Naive thymus-derived CD4-positive, alpha-beta T cell (primary cell): Measurements from ENCODE around the gene DRAXIN. TPM values are rescaled to one million over a fixed set of nuclear protein-coding genes. Genes with fewer than 3 reads are reported as not detected.

Experiments used
- ATAC-seq: fragments of 150-1000 bp; cut with Tn5 transposase; 2 replicates; pipeline ENCODE4 v1.10.0; 2021; ENCODE audit warnings: mild to moderate bottlenecking, moderate library complexity
- CTCF ChIA-PET: fragments of 350-600 bp; sonication (Branson Sonifier 250); formaldehyde crosslinking; loops from one replicate; lab custom pipeline; 2021; ENCODE audit warnings: antibody characterized with exemption; lab: Charles Lee
- POLR2A ChIA-PET: fragments of 350-600 bp; sonication (Branson Sonifier 250); formaldehyde crosslinking; loops from one replicate; lab custom pipeline; 2021; ENCODE audit warnings: antibody characterized with exemption, inconsistent platforms; lab: Charles Lee
- DNase-seq, 9 donors: peaks; one replicate each; pipeline versions ENCODE4 v3.0.0 to v3.0.0-alpha.2; 2020 to 2022; ENCODE audit warnings: mixed read lengths in 1 of 9
- H3K27ac ChIP-seq: one replicate; pipeline ENCODE4 v1.7.0; 2013; ENCODE audit warnings: mild to moderate bottlenecking, low read depth, low read length, moderate library complexity
- H3K27me3 ChIP-seq, 2 donors: one replicate each; pipeline ENCODE4 v1.7.0; 2013; ENCODE audit warnings: low read length in 2 of 2, mild to moderate bottlenecking in 2 of 2, moderate library complexity in 2 of 2; ENCODE audit not compliant: control insufficient read depth in 2 of 2, insufficient read depth in 2 of 2
- H3K36me3 ChIP-seq, 3 experiments: 1 replicate in 2 of 3; 2 replicates in 1 of 3; pipeline ENCODE4 v1.7.0; 2013; ENCODE audit warnings: low read length in 3 of 3, mild to moderate bottlenecking in 3 of 3, moderate library complexity in 1 of 3; ENCODE audit not compliant: insufficient read depth in 3 of 3, control insufficient read depth in 2 of 3
- H3K4me1 ChIP-seq, 2 donors: one replicate each; pipeline ENCODE4 v1.7.0; 2013; ENCODE audit warnings: low read length in 2 of 2, mild to moderate bottlenecking in 2 of 2, moderate library complexity in 1 of 2; ENCODE audit not compliant: control insufficient read depth in 2 of 2, insufficient read depth in 2 of 2
- H3K4me3 ChIP-seq: 2 replicates; pipeline ENCODE4 v1.7.0; 2013; ENCODE audit warnings: mild to moderate bottlenecking, low read length
- H3K9me3 ChIP-seq, 3 experiments: 1 replicate in 2 of 3; 2 replicates in 1 of 3; pipeline ENCODE4 v1.7.0; 2013; ENCODE audit warnings: low read length in 3 of 3; ENCODE audit not compliant: control insufficient read depth in 2 of 3
- H3K27ac Mint-ChIP-seq, 9 donors: one replicate each; pipeline ENCODE4 v1.8.0; 2020 to 2022; ENCODE audit warnings: mixed read lengths in 9 of 9, mild to moderate bottlenecking in 8 of 9, moderate library complexity in 5 of 9, inconsistent platforms in 2 of 9
- H3K27me3 Mint-ChIP-seq, 5 donors: one replicate each; pipeline ENCODE4 v1.8.0; 2021 to 2022; ENCODE audit warnings: mixed read lengths in 5 of 5, mild to moderate bottlenecking in 1 of 5
- H3K36me3 Mint-ChIP-seq, 5 donors: one replicate each; pipeline ENCODE4 v1.8.0; 2020 to 2022; ENCODE audit warnings: mixed read lengths in 5 of 5, mild to moderate bottlenecking in 3 of 5, inconsistent platforms in 1 of 5
- H3K4me1 Mint-ChIP-seq, 7 donors: one replicate each; pipeline ENCODE4 v1.8.0; 2020 to 2022; ENCODE audit warnings: mixed read lengths in 7 of 7, mild to moderate bottlenecking in 3 of 7, inconsistent platforms in 1 of 7
- H3K4me3 Mint-ChIP-seq, 10 donors: one replicate each; pipeline ENCODE4 v1.8.0; 2020 to 2022; ENCODE audit warnings: mild to moderate bottlenecking in 10 of 10, mixed read lengths in 10 of 10, moderate library complexity in 6 of 10, inconsistent platforms in 2 of 10
- H3K9me3 Mint-ChIP-seq, 11 donors: one replicate each; pipeline ENCODE4 v1.8.0; 2020 to 2022; ENCODE audit warnings: mixed read lengths in 11 of 11, mild to moderate bottlenecking in 4 of 11, inconsistent platforms in 1 of 11, moderate library complexity in 1 of 11
- intact Hi-C, 2 donors: fragments of 100-400 bp; cut with micrococcal nuclease; formaldehyde crosslinking; loops; one replicate each; pipeline ENCODE4 v1.15.1; 2023
- polyA plus RNA-seq, 2 donors: library from polyadenylated mRNA; unstranded; fragments of 300-500 nt; fragmentation: Illumina TruSeq; gene quantifications; one replicate each; pipeline ENCODE4 v1.2.3, GENCODE V29; 2021
- total RNA-seq, 6 experiments: library from RNA in 5 of 6; stranded (reverse) in 5 of 6; gene quantifications; 1 replicate in 5 of 6; 2 replicates in 1 of 6; pipeline ENCODE4 v1.2.3 and lab custom pipeline; 2021 to 2026

Gene DRAXIN
- total and polyA plus RNA-seq, 7 experiments from 2014 or later, result 0.03 to 1.6 (median 0.19) TPM

DNA sequence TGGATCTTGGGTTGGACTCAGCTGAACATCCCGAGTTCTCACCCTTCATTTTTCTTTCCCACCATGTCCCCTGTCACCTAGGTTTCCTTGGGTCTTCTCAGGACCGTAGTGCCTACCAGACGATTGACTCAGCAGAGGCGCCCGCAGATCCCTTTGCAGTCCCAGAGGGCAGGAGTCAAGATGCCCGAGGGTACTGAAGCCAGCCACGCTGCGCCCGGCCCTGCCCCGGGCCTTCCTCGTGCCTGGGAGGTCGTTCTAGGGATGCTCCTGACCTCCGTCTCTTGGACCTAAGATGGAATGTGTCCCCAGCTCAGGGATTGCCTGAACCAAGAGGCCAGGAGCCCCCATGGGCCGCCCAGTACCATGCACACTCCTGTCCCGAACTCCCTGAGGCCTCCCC, 58.5 kb downstream of the DRAXIN start:
- Mint-ChIP-seq H3K36me3 (peaks cover 4 to 17% (median 10%) of the 10 kb centered on the region in 5 donors), H3K27me3 (no peaks in the 10 kb centered on the region), H3K4me3 (no peak overlapping the region), H3K4me1 (peaks cover 13 to 39% (median 20%) of the 10 kb centered on the region in 7 donors), H3K9me3 (no peaks in the 10 kb centered on the region), H3K27ac (no peak overlapping the region)
- Histone ChIP-seq H3K9me3 (no peaks in the 10 kb centered on the region), H3K27ac (no peak overlapping the region), H3K36me3 (peaks cover 0 to 59% (median 4%) of the 10 kb centered on the region in 3 experiments), H3K4me3 (no peak overlapping the region), H3K4me1 (peaks cover 0 to 6% of the 10 kb centered on the region in 2 donors), H3K27me3 (no peaks in the 10 kb centered on the region)
- DNase-seq (no peak), ATAC-seq (no peak)
- POLR2A ChIA-PET, result interaction anchor here (1.5 kb wide), 1 partner anchor 14 kb away, joined by 4 read pairs; the partner anchor contains the start of gene AGTRAP
- CTCF ChIA-PET, result interaction anchor here (0.8 to 1.9 kb wide), 3 partner anchors 31 to 86 kb away, joined by 3 to 14 read pairs (median 6); partner anchors contain the start of gene FBXO6
- intact Hi-C loops, result loop anchor here in 1 of 2 donors (1.0 kb wide), 3 partner anchors 31 to 100 kb away; partner anchors contain the start of gene FBXO6

DNA sequence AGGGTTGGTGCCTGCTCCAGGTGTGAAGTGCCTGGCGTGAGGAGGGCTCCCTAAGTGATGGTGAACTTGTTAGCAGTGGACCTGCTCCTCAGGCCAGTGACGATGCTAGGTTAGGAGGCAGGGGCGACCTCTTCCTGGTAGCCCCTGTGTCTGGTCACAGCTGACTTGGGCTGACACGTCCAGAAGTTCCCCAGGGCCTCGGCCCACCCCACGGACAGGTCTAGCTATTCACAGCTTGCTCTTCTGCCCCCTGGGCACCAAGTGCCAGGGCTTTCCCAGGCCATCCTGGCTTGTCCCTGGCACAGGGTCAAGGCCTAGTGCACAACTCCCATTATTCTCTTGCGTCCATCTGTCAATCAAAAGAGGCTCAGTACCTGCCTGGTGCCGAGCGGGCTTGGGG, 59.6 kb downstream of the DRAXIN start:
- Mint-ChIP-seq H3K36me3 (peaks cover 4 to 8% (median 5%) of the 10 kb centered on the region in 5 donors), H3K4me1 (peaks cover 7 to 35% (median 20%) of the 10 kb centered on the region in 7 donors), H3K27me3 (no peaks in the 10 kb centered on the region), H3K4me3 (no peak overlapping the region), H3K9me3 (no peaks in the 10 kb centered on the region), H3K27ac (no peak overlapping the region)
- no peaks in the 10 kb centered on the region for H3K9me3 ChIP-seq
- H3K27ac ChIP-seq, result no peak overlapping the region
- no peak overlapping the region for H3K4me3 ChIP-seq
- peaks cover 0 to 6% of the 10 kb centered on the region in 2 donors for H3K4me1 ChIP-seq
- intact Hi-C loops, result no loop called here
- peaks cover 0 to 52% (median 3%) of the 10 kb centered on the region in 3 experiments for H3K36me3 ChIP-seq
- CTCF ChIA-PET, result interaction anchor here (0.7 kb wide), 1 partner anchor 15 kb away, joined by 3 read pairs; no protein-coding TSS in a partner anchor
- no peaks in the 10 kb centered on the region for H3K27me3 ChIP-seq
- DNase-seq (no peak), ATAC-seq (no peak)
- POLR2A ChIA-PET, result no interaction called here

DNA sequence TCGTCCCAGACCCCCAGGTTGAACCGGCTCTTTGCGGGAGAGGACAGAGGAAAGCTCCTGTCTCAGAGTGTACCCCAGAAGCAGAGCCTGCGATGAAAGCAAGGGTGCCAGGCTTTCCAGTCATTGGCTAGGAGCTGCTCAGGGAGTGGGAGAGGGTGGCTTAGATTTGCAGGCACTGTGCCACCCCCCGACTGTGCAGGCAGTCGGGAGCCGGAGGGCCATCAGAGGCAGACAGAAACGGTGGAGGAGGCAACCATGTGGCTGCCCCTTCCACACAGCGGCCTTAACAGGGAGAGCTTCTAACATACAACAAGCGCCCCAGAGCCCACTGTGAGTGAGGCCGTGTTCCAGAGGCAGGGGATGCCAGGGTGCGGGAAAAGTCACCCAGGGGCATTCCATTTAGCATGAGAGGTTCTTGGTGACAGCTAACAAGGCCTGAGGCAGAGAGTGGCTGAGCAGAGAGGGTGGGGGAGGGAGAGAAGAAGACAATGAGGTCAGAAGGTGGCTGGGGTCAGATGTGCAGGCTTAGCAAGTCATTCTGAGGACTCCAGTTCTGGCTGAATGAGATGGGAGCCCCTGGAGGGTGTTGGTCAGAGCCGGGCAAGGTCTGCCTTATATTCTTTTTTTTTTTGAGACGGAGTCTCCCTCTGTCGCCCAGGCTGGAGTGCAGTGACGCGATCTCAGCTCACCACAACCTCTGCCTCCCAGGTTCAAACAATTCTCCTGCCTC, 61.0 kb downstream of the DRAXIN start:
- intact Hi-C loops, result no loop called here
- Histone ChIP-seq H3K27ac (no peak overlapping the region), H3K9me3 (no peaks in the 10 kb centered on the region), H3K4me3 (no peak overlapping the region), H3K36me3 (peaks cover 0 to 38% (median 0%) of the 10 kb centered on the region in 3 experiments), H3K4me1 (peaks cover 0 to 6% of the 10 kb centered on the region in 2 donors), H3K27me3 (no peaks in the 10 kb centered on the region)
- H3K4me3 Mint-ChIP-seq, result peak overlapping the region in 1 of 10 donors; percentile 56
- H3K9me3 Mint-ChIP-seq, result no peaks in the 10 kb centered on the region
- peak overlapping the region in 6 of 9 donors; percentile 36 to 84 (median 66) for H3K27ac Mint-ChIP-seq
- ATAC-seq (no peak), DNase-seq (no peak)
- POLR2A ChIA-PET, result no interaction called here
- peaks cover 7 to 33% (median 17%) of the 10 kb centered on the region in 7 donors for H3K4me1 Mint-ChIP-seq
- peaks cover 0 to 4% (median 0%) of the 10 kb centered on the region in 5 donors for H3K27me3 Mint-ChIP-seq
- peaks cover 0 to 4% (median 0%) of the 10 kb centered on the region in 5 donors for H3K36me3 Mint-ChIP-seq
- CTCF ChIA-PET, result no interaction called here

DNA sequence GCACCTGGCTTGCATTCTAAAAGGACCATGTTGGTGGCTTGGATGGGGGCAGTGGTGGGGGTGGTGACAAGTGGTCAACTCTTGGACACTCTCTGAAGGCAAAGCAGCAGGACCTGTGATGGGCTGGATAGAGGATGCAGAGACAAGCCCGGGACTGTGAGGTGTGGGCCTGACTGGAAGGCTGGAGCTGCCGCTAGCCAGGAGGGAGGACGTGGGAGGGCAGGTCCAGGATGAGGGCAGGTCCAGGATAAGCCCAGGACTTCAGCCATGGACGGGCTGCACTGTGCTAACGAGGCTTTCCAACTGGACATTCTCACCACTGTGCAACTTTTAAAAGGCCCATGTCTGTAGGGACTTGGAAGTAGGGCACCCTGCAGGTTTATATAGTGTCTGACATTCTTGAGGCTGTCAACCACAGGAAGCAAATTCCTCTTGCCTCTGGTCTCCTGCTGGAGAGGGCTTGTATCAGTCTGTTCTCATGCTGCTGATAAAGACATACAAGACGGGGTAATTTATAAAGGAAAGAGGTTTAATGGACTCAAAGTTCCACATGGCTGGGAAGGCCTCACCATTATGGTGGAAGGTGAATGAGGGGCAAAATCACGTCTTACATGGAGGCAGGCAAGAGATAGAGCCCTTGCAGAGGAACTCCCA, 62.2 kb downstream of the DRAXIN start:
- H3K4me3 Mint-ChIP-seq, result no peak overlapping the region
- H3K27ac Mint-ChIP-seq, result peak overlapping the region in 2 of 9 donors; percentile 38 to 88

DNA sequence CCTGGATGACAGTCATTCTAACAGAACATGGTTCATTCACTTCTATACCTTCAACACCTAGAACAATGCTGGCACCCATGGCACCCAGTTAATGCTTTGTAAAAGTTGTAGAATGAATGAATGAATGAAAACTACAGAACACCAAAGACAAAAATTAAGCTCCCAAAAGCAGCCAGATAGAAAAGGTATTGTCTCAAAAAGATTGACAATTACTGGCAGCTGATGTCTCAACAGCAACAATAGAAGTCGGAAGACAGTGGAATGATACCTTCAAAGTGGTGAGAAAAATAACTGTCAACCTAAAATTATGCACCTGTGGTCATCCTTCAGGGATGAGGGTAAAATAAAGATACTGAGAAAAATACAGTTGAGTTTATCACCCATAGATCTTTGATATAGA, 65.5 kb downstream of the DRAXIN start:
- H3K27ac Mint-ChIP-seq, result no peak overlapping the region
- ChIA-PET POLR2A (no interaction called here), CTCF (no interaction called here)
- no peak overlapping the region for H3K4me3 Mint-ChIP-seq
- Histone ChIP-seq H3K4me3 (no peak overlapping the region), H3K4me1 (peaks cover 0 to 2% of the 10 kb centered on the region in 2 donors), H3K9me3 (no peaks in the 10 kb centered on the region), H3K27me3 (no peaks in the 10 kb centered on the region), H3K36me3 (no peaks in the 10 kb centered on the region), H3K27ac (no peak overlapping the region)
- H3K36me3 Mint-ChIP-seq, result no peaks in the 10 kb centered on the region
- ATAC-seq, result no peak
- intact Hi-C loops, result no loop called here
- H3K27me3 Mint-ChIP-seq, result peaks cover 0 to 26% (median 5%) of the 10 kb centered on the region in 5 donors
- H3K4me1 Mint-ChIP-seq, result peaks cover 0 to 26% (median 15%) of the 10 kb centered on the region in 7 donors
- no peaks in the 10 kb centered on the region for H3K9me3 Mint-ChIP-seq
- DNase-seq, result no peak

More for the DNA sequence above, 62.2 kb downstream of the DRAXIN start:
- Histone ChIP-seq H3K9me3 (no peaks in the 10 kb centered on the region), H3K4me3 (no peak overlapping the region), H3K36me3 (peaks cover 0 to 26% (median 0%) of the 10 kb centered on the region in 3 experiments), H3K27ac (no peak overlapping the region), H3K4me1 (peaks cover 0 to 4% of the 10 kb centered on the region in 2 donors), H3K27me3 (no peaks in the 10 kb centered on the region)
- ChIA-PET POLR2A (no interaction called here), CTCF (interaction anchor here (0.7 kb wide), 1 partner anchor 90 kb away, joined by 3 read pairs; the partner anchor contains the start of gene FBXO6)
- peaks cover 0 to 8% (median 0%) of the 10 kb centered on the region in 5 donors for H3K27me3 Mint-ChIP-seq
- intact Hi-C loops, result no loop called here
- no peak for DNase-seq
- H3K4me1 Mint-ChIP-seq, result peaks cover 7 to 29% (median 17%) of the 10 kb centered on the region in 7 donors
- peaks cover 0 to 4% (median 0%) of the 10 kb centered on the region in 5 donors for H3K36me3 Mint-ChIP-seq
- H3K9me3 Mint-ChIP-seq, result no peaks in the 10 kb centered on the region
- ATAC-seq, result no peak

DNA sequence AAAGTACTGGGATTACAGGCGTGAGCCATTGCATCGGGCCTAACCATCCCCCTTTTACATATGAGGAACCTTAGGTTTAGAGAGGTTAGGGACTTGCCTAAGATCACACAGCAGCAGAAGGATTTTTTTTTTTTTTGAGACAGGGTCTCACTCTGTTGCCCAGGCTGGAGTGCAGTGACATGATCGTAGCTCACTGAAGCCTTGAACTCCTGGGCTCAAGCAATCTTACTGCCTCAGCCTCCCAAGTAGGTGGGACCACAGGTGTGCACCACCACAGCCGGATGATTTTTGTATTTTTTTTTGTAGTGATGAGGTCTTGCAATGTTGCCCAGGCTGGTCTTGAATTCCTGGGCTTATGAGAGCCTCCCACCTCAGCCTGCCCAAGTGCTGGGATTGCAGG, 68.3 kb downstream of the DRAXIN start:
- H3K27me3 ChIP-seq, result peaks cover 0 to 5% of the 10 kb centered on the region in 2 donors
- POLR2A ChIA-PET, result no interaction called here
- CTCF ChIA-PET, result no interaction called here
- intact Hi-C loops, result no loop called here
- Mint-ChIP-seq H3K27ac (no peak overlapping the region), H3K36me3 (no peaks in the 10 kb centered on the region), H3K9me3 (no peaks in the 10 kb centered on the region), H3K4me3 (no peak overlapping the region), H3K4me1 (peaks cover 2 to 12% (median 6%) of the 10 kb centered on the region in 7 donors), H3K27me3 (peaks cover 13 to 36% (median 17%) of the 10 kb centered on the region in 5 donors)
- no peak overlapping the region for H3K4me3 ChIP-seq
- H3K27ac ChIP-seq, result no peak overlapping the region
- H3K4me1 ChIP-seq, result peaks cover 0 to 5% of the 10 kb centered on the region in 2 donors
- no peaks in the 10 kb centered on the region for H3K36me3 ChIP-seq
- DNase-seq (no peak), ATAC-seq (no peak)
- H3K9me3 ChIP-seq, result no peaks in the 10 kb centered on the region
